Activated T-helper 17 cell treated with anti-CD3 and anti-CD28 coated beads, Interleukin-2, amount 50 U/mL, for 72 hours (primary cell): Measurements from ENCODE around the gene RNPS1. TPM values are rescaled to one million over a fixed set of nuclear protein-coding genes. Genes with fewer than 3 reads are reported as not detected.
"Not testable (repeated sequence)": the region's sequence is repeated elsewhere in the genome, so short reads cannot be mapped to it uniquely, and the experiment has no call there.

Experiments
- ATAC-seq: fragments of 150-1000 bp; cut with Tn5 transposase; replicated peaks from 2 replicates; pipeline ENCODE4 v1.10.0; 2021; ENCODE audit warnings: mild to moderate bottlenecking, moderate library complexity
- H3K27ac Mint-ChIP-seq: one replicate; pipeline ENCODE4 v1.8.0; 2022; ENCODE audit warnings: mixed read lengths
- H3K27me3 Mint-ChIP-seq: one replicate; pipeline ENCODE4 v1.8.0; 2022; ENCODE audit warnings: mixed read lengths
- H3K36me3 Mint-ChIP-seq: one replicate; pipeline ENCODE4 v1.8.0; 2022; ENCODE audit warnings: low read depth, mild to moderate bottlenecking, mixed read lengths
- H3K4me1 Mint-ChIP-seq: one replicate; pipeline ENCODE4 v1.8.0; 2022; ENCODE audit warnings: mixed read lengths
- H3K4me3 Mint-ChIP-seq: one replicate; pipeline ENCODE4 v1.8.0; 2022; ENCODE audit warnings: mild to moderate bottlenecking, mixed read lengths
- H3K9me3 Mint-ChIP-seq: one replicate; pipeline ENCODE4 v1.8.0; 2022; ENCODE audit warnings: mixed read lengths
- total RNA-seq, 2 donors: library from RNA; stranded (reverse); gene quantifications; one replicate each; pipeline ENCODE4 v1.2.3, GENCODE V29; 2022

The RNPS1 gene
- total RNA-seq, 2 donors from 2014 or later: 205 to 314 TPM

GRCh38 chr16:2256531-2257140 lies 11.3 kb downstream of the RNPS1 start:
- no peak overlapping the region for H3K4me3 Mint-ChIP-seq
- H3K27ac Mint-ChIP-seq: no peak overlapping the region
- no peaks in the 10 kb centered on the region for H3K27me3 Mint-ChIP-seq
- peaks cover 90% of the 10 kb centered on the region for H3K36me3 Mint-ChIP-seq
- H3K4me1 Mint-ChIP-seq: no peaks in the 10 kb centered on the region
- H3K9me3 Mint-ChIP-seq: no peaks in the 10 kb centered on the region
- no peak for ATAC-seq

- peaks cover 67% of the 10 kb centered on the region for H3K36me3 Mint-ChIP-seq
- H3K4me3 Mint-ChIP-seq: no peak overlapping the region
- H3K27me3 Mint-ChIP-seq: no peaks in the 10 kb centered on the region
- H3K9me3 Mint-ChIP-seq: no peaks in the 10 kb centered on the region
- no peak for ATAC-seq
- H3K4me1 Mint-ChIP-seq: no peaks in the 10 kb centered on the region
- H3K27ac Mint-ChIP-seq: peak overlapping the region; percentile 50
Measured at GRCh38 chr16:2253293-2253692, 14.6 kb downstream of the RNPS1 start.

- peaks cover 67% of the 10 kb centered on the region for H3K36me3 Mint-ChIP-seq
- H3K9me3 Mint-ChIP-seq: no peaks in the 10 kb centered on the region
- ATAC-seq: no peak
- no peaks in the 10 kb centered on the region for H3K4me1 Mint-ChIP-seq
- no peaks in the 10 kb centered on the region for H3K27me3 Mint-ChIP-seq
- no peak overlapping the region for H3K4me3 Mint-ChIP-seq
- H3K27ac Mint-ChIP-seq: peak overlapping the region; percentile 50
Measured at GRCh38 chr16:2252806-2253148, 15.1 kb downstream of the RNPS1 start.

- Mint-ChIP-seq H3K9me3 (no peaks in the 10 kb centered on the region), H3K36me3 (peaks cover 62% of the 10 kb centered on the region), H3K4me1 (no peaks in the 10 kb centered on the region), H3K27me3 (no peaks in the 10 kb centered on the region), H3K27ac (peak within 1 kb of the TSS; percentile 81), H3K4me3 (peak within 1 kb of the TSS; percentile 85)
- ATAC-seq: peak; percentile 94
Measured at GRCh38 chr16:2251296-2252111, 16.4 kb downstream of the RNPS1 start, which contains the start of gene ECI1. Gene ECI1, minus strand, starts transcription at chr16:2251587. Its CDS starts 21 bp downstream, at chr16:2251566.

GRCh38 chr16:2250652-2251295 lies 17.2 kb downstream of the RNPS1 start:
- H3K36me3 Mint-ChIP-seq: peaks cover 59% of the 10 kb centered on the region
- H3K4me3 Mint-ChIP-seq: peak overlapping the region; percentile 85

GRCh38 chr16:2246301-2246885 lies 21.5 kb downstream of the RNPS1 start:
- H3K4me1 Mint-ChIP-seq: no peaks in the 10 kb centered on the region
- peaks cover 49% of the 10 kb centered on the region for H3K36me3 Mint-ChIP-seq
- H3K4me3 Mint-ChIP-seq: no peak overlapping the region
- ATAC-seq: no peak
- no peaks in the 10 kb centered on the region for H3K9me3 Mint-ChIP-seq
- H3K27me3 Mint-ChIP-seq: no peaks in the 10 kb centered on the region
- no peak overlapping the region for H3K27ac Mint-ChIP-seq

More at GRCh38 chr16:2250652-2251295, 17.2 kb downstream of the RNPS1 start:
- no peaks in the 10 kb centered on the region for H3K4me1 Mint-ChIP-seq
- no peaks in the 10 kb centered on the region for H3K27me3 Mint-ChIP-seq
- H3K27ac Mint-ChIP-seq: peak overlapping the region; percentile 81
- no peaks in the 10 kb centered on the region for H3K9me3 Mint-ChIP-seq
- peak; percentile 28 for ATAC-seq

- ATAC-seq: no peak
- Mint-ChIP-seq H3K27me3 (no peaks in the 10 kb centered on the region), H3K9me3 (no peaks in the 10 kb centered on the region), H3K36me3 (peaks cover 43% of the 10 kb centered on the region), H3K4me3 (no peak overlapping the region), H3K4me1 (no peaks in the 10 kb centered on the region), H3K27ac (no peak overlapping the region)
Measured at GRCh38 chr16:2244926-2245795, 22.8 kb downstream of the RNPS1 start.

GRCh38 chr16:2244301-2244700 lies 23.6 kb downstream of the RNPS1 start:
- H3K4me3 Mint-ChIP-seq: no peak overlapping the region
- H3K36me3 Mint-ChIP-seq: peaks cover 43% of the 10 kb centered on the region
- H3K27ac Mint-ChIP-seq: no peak overlapping the region
- H3K9me3 Mint-ChIP-seq: no peaks in the 10 kb centered on the region
- H3K27me3 Mint-ChIP-seq: no peaks in the 10 kb centered on the region
- no peak for ATAC-seq
- H3K4me1 Mint-ChIP-seq: no peaks in the 10 kb centered on the region

GRCh38 chr16:2243781-2244180 lies 24.1 kb downstream of the RNPS1 start:
- no peaks in the 10 kb centered on the region for H3K4me1 Mint-ChIP-seq
- peaks cover 43% of the 10 kb centered on the region for H3K36me3 Mint-ChIP-seq
- no peaks in the 10 kb centered on the region for H3K9me3 Mint-ChIP-seq
- no peak overlapping the region for H3K27ac Mint-ChIP-seq
- H3K27me3 Mint-ChIP-seq: no peaks in the 10 kb centered on the region
- no peak overlapping the region for H3K4me3 Mint-ChIP-seq
- no peak for ATAC-seq

- H3K4me3 Mint-ChIP-seq: no peak overlapping the region
- no peaks in the 10 kb centered on the region for H3K4me1 Mint-ChIP-seq
- H3K27me3 Mint-ChIP-seq: no peaks in the 10 kb centered on the region
- ATAC-seq: no peak
- peaks cover 37% of the 10 kb centered on the region for H3K36me3 Mint-ChIP-seq
- no peak overlapping the region for H3K27ac Mint-ChIP-seq
- no peaks in the 10 kb centered on the region for H3K9me3 Mint-ChIP-seq
Measured at GRCh38 chr16:2243031-2243528, 24.8 kb downstream of the RNPS1 start.

GRCh38 chr16:2242598-2242997 lies 25.3 kb downstream of the RNPS1 start:
- Mint-ChIP-seq H3K27ac (no peak overlapping the region), H3K27me3 (no peaks in the 10 kb centered on the region), H3K36me3 (peaks cover 32% of the 10 kb centered on the region), H3K9me3 (no peaks in the 10 kb centered on the region), H3K4me3 (no peak overlapping the region), H3K4me1 (no peaks in the 10 kb centered on the region)
- ATAC-seq: no peak

GRCh38 chr16:2240331-2240730 lies 27.6 kb downstream of the RNPS1 start:
- not testable (repeated sequence) for H3K27me3 Mint-ChIP-seq, H3K27ac Mint-ChIP-seq, H3K4me1 Mint-ChIP-seq, H3K4me3 Mint-ChIP-seq, H3K9me3 Mint-ChIP-seq, ATAC-seq
- peaks cover 23% of the 10 kb centered on the region for H3K36me3 Mint-ChIP-seq

GRCh38 chr16:2238838-2239675 lies 28.9 kb downstream of the RNPS1 start:
- H3K27me3 Mint-ChIP-seq: no peaks in the 10 kb centered on the region
- no peak for ATAC-seq

More at GRCh38 chr16:2238838-2239675, 28.9 kb downstream of the RNPS1 start:
- Mint-ChIP-seq H3K27ac (no peak overlapping the region), H3K36me3 (peaks cover 29% of the 10 kb centered on the region), H3K9me3 (no peaks in the 10 kb centered on the region), H3K4me1 (no peaks in the 10 kb centered on the region), H3K4me3 (no peak overlapping the region)
